Uterus (tissue), 2 donors: Measurements from ENCODE around the gene UROC1.

Experiments used
- CTCF ChIP-seq, 4 experiments: fragments of 200-600 bp in 2 of 4; fragments of 450-650 bp in 2 of 4; sonication (generic) in 2 of 4; IDR thresholded peaks; one replicate each; pipeline ENCODE4 v1.5.1; 2016 to 2019; ENCODE audit warnings: antibody characterized with exemption in 4 of 4, mild to moderate bottlenecking in 2 of 4, moderate library complexity in 1 of 4
- POLR2A ChIP-seq, 2 donors: fragments of 450-650 bp; IDR thresholded peaks; one replicate each; pipeline ENCODE4 v1.6.1; 2016; ENCODE audit warnings: antibody characterized with exemption in 2 of 2, mild to moderate bottlenecking in 1 of 2, moderate library complexity in 1 of 2

GRCh38 chr3:126552688-126553283, 35.2 kb upstream of the UROC1 start:
- TF ChIP-seq CTCF (IDR thresholded peaks at IDR 0.05) (no peak), POLR2A (IDR thresholded peaks at IDR 0.05) (no peak)
